HG03108 (cell line): Measurements from ENCODE around the gene MACROD2.

Experiments used
- ATAC-seq: cut with Tn5 transposase; IDR thresholded peaks from one replicate; pipeline ENCODE4 v1.9.1; 2021; ENCODE audit warnings: moderate library complexity; ENCODE audit not compliant: unreplicated experiment

Gene MACROD2

DNA sequence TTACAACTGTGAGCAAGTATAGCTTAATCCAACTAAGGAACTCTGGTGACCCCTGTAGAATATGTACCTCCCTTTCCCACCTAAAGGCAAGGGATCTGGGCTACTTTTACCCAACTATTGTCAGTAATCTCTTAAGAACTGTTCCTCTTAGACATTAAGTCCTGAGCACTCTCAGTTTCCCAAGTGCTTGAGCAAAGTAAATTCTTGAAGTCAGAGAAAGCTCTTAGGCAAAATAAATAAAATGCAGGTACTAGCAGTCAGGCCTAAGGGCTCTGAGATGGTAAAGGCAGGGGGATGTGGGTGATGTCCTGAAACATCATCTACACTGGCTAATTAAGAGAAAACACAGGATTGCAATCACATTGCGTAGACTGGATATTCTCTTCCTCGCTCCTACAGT is 788.5 kb downstream of the MACROD2 start:
- no peak for ATAC-seq

DNA sequence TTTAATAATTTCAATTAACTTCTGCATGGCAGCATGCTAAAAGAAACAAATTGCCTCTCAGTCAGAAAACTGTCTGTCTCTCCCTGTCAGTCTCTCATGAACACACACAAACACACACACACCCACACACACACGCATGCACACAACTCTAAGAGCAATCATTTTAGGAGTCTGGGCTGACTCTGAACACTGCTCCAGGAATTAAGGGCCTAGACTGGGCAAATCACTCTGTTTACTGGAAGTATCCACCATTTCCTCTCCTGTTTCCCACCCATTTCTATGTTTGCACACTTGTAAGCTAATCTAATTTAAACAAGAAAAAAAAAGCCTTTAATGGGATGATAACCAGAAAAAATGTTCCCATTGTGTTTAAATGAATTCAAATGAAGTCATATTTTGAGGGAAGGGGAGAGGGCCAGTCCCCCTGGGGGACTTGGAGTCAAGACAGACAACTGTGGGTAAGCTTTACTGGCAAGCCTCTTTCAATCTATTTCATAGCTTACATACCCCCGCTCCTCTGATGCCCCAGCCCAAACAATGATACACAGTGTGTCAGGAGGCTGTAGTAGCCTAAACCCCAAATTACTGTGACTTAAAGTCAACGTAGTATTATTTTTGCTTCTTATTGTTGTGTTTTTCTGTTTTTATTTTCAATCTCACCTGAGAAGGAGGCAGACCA is 789.9 kb downstream of the MACROD2 start:
- no peak for ATAC-seq

DNA sequence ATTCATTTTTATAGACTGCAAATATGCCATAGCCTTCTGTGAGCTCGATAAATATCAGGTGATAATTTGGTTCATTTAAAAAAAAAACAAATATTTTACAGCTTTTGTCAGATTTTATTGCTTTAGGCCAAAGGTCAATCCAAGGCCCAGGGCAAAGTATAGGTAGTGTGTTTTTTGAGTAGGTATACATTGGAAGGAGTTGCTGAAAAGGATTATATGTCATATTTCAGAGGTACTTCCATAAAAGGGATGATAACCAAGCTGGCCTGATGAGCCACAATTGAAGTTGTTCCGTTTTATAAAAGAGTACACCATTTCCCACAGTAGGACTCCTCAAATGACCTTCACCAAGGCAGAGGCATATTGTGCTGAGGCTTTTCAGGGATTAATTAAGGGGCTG is 794.9 kb downstream of the MACROD2 start:
- no peak for ATAC-seq

DNA sequence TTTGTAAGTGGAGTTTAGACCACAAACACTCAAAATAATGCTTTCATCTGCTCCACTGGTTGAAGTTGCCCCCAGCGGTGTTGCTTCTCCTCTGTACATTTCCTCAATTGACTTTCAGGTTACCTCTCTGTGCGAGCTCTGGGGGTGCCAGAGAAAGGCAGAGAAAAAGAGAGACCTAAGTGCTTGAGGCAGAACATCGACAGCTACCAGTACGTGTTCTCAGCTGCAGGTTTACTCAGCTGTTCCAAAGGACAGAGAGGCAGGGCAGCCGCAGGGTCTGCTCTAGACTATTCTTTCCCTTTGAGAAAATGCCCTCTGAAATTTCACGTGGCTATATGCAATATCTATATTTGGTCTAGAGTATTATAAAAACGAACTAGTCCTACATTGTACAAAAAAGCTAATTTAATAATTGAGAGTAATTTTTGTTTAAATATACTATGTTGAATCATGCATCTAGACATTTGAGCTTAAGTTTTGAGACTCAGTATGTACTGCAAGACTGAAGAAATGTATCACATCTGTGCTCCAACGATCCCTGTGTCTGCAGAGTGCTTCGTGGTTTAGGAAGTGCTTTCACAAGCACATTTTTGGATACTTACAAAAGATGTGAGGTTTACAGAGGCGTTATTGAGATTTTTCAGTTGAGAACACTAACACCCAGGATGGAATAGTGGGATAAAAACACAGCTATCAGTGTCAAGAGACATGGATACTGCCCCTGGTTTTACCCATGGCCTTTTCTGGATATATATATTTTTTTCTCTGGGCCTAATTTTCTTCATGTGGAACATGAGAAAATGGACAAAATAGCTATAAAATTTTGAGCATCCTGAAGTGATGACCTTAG is 795.7 kb downstream of the MACROD2 start:
- no peak for ATAC-seq

DNA sequence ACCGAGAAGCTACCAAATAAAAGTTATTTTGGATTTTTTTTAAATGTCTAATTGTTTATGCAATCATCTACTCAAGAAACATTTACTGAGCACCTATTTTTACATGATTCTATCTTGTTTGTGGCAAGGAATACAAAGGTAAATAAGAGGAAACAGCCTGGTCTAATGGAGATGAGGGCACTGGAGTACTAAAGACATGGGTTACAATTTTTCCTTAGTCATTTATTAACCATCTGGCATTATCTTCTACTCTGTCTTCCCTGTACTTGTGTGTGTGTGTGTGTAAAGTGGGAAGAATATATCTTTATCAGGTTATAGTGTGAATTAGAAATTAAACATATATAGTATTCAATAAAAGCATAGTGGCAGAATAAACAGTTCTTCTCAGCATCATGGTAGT is 797.6 kb downstream of the MACROD2 start:
- ATAC-seq: no peak

DNA sequence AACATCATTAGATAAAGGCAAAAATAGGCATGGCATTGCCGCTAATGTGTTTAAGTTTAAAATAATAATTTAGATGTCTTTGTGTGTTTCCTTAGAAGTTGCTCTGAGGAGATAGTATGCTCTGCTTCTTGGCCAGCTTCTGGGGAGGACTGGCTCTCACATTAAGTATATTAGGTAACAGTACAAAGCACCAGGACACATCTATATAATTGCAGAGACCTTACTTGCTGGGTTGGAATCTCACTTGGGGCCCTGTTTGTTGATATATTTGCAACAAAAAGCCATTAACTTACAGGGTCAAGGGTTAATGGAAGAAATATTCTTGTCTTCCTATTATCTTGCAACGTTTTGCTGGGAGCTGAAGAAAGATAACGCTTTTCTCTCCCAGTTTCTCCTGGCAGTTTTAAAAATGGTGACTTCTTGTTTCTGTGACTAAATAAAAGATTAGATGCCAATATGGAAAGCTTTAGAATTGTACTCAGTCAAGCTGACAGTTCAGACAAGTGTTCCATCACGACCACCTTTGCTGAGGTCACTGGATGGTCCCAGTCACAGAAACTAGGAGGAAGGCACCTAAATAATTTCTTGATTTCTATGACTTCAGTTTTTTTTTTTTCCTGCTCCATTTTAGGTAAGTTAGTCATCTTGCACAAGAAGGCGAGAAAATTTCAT is 804.4 kb downstream of the MACROD2 start:
- ATAC-seq: no peak

DNA sequence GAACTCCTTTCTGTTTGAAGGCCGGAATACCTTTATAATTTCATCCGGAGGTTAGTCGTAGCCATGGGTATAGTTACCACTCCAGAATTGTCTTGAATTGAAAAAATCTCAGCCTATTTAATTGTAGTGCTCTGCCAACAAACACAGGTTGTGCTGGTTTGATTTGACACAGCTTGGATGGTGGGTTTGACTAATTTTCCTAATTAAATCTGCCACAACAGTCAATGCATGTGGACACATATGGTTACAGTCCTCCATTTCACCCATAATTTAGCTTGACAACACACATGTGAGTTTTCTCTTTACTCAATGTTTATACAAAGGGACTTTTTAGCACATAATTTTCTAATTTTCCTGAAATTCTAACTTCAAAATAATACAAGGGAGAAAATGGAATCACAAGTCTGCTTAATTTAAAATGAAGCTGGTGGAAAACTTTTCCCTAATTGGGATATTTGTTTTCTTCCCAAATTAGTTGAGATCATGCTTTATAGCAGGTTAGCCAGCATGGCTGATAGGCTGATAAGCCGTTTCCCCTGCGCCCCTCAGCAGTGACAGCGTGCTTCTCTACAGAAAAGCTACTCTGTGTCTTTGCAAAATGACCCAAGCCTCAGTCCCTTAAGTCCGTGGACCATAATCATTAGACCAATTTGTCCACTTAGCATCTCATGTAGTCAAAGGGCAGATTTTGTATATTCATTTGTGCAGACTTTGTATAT is 805.5 kb downstream of the MACROD2 start:
- no peak for ATAC-seq

DNA sequence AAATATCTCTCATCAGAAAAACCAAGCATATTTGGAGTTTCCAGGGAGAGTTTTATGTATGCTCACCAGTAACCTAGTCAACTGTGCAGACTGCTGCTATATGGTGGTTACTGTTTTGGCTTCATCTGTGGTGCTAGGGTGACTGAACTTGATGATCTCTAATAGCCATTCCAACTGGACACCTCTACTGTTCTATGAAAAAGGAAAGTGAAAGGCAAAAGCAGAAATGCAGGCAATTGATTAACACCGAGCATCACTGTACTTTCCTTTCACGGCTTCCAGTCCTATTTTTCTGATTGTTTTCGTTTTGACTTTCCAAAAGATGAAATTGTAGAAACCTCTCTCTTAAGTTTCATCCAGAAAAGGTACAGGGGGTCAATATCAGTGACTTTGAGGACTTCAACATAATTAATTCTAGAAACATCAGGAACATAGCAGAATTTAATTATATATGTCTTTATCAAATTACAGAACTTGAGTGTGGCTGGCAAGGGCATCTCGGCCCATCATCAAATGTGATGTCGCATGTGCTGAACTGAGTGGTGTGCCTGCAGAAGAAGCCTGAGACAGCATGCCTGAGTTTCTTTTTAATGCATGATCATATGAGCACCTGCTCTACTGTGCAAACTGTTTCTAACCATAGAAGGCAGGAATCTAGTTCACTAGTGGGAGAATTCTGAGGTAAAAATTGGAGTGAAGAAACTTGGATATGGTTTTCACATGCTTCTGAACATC is 806.4 kb downstream of the MACROD2 start:
- ATAC-seq: no peak

DNA sequence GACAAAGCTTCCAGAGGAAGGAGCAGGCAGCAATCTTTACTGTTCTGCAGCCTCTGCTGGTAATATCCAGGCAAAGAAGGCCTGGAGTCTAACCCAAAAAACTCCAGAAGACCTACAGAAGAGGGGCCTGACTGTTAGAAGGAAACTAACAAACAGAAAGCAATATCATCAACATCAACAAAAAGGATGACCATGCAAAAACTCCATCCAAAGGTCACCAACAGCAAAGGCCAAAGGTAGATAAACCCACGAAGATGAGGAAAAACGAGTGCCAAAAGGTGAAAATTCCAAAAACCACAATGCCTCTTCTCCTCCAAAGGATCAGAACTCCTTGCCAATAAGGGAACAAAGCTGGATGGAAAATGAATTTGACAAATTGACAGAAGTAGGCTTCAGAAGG is 811.9 kb downstream of the MACROD2 start:
- no peak for ATAC-seq

DNA sequence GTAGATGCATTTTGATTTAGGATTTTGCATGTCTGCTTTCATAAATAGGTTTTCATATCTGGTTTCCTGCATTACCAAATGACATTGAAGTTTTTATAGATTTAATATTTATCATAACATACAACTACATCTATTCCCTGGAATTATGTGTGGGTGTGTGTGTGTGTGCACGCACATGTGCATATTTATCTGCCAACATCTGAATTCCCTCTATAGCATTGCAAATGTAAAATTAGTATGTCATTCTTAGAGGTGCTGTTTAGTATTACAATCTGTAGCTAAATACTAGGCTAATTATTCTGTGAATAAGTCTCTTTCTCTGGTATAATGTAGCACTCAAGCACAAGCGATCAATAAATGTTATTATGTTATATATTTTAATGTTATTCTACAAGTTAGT is 820.0 kb downstream of the MACROD2 start:
- no peak for ATAC-seq

DNA sequence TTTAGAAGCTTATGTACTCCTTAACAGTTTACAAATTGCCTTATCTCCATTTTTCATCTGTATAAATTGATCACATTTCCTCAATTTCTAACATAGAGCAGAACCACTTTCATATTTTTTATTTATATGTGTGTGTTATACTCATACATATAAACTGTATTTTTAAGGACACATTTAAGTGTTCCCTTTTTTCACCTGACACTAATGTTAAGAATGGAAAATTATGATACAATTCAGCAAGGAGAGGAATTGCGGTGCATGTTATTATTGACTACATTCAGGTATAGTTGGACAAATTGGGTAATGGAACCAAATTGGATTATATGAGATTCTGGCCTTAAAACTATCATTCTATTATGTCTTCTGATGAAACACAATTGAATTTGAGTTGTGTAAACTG is 821.2 kb downstream of the MACROD2 start:
- no peak for ATAC-seq

DNA sequence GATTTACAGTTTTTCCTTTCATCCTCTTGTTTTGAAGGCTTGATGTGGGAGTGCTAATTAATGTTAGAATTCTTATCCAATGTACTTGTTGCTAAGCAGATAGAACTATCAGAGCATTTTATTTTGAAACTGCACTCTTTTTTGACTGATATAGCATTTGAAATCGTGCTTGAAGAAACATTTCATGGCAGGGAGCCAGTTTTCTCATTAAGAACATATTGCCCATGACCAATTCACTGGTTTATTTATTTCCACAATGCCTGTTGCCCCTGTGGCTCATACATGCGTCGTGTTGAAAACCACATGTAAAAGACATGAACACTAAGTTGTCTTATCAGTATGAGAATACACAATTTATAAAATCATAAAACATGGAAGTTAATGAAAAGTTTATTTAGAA is 821.8 kb downstream of the MACROD2 start:
- no peak for ATAC-seq

DNA sequence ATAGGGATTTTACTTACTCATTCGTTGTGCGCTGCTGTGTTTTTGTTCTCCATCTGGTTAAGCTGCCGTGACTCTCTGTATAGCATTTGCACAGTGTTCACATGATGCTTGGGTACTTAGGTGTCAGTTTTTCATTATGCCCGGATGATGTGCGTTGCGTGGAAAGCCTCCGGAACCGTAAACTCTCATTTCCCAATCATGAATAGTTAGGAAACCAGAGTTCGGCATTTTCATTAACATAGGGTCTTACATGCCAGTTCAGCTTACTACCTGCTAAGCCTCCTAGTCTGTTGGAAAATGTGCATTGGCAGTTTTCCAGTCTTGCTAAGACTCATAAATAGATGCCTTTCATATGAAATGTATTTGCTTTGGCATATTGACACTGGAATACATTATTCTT is 825.5 kb downstream of the MACROD2 start:
- ATAC-seq: no peak

DNA sequence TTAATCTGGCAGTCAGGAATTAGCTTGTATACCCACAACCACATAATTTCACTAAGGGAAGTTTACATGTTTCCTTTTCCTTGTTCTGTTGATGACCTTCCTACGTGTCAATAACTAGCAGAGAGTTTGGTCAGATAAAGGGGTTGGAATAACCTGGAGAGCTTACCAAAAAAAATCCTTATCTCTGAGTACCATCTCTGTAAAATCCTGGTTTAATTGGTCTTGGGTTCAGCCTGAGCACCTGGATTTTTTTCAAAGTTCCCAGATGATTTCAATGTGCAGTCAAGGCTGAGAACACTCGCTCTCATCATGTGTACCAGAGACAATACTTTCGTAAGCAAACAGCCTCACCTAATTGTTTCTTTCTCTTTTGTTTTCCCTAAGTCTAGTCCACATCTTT is 825.9 kb downstream of the MACROD2 start:
- ATAC-seq: no peak

DNA sequence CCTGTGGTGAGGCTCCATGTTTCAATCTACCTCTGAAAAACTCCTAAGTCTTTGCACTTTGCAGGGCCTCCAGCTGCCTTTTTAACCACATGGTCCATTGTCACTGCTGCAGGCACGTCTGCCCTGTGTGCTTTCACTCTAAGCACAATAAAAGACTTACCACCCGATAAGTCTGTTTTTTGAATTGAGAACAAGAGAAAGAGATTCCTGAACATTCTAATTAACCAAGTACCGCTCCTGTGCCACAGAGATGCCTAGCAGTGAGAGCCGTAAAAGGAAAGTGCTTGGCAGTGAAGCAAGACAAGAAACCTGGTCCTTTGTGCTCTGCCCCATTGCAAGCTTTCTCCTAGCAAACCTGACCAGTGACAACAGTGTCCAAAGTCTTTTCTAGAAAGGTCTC is 829.7 kb downstream of the MACROD2 start:
- ATAC-seq: no peak

DNA sequence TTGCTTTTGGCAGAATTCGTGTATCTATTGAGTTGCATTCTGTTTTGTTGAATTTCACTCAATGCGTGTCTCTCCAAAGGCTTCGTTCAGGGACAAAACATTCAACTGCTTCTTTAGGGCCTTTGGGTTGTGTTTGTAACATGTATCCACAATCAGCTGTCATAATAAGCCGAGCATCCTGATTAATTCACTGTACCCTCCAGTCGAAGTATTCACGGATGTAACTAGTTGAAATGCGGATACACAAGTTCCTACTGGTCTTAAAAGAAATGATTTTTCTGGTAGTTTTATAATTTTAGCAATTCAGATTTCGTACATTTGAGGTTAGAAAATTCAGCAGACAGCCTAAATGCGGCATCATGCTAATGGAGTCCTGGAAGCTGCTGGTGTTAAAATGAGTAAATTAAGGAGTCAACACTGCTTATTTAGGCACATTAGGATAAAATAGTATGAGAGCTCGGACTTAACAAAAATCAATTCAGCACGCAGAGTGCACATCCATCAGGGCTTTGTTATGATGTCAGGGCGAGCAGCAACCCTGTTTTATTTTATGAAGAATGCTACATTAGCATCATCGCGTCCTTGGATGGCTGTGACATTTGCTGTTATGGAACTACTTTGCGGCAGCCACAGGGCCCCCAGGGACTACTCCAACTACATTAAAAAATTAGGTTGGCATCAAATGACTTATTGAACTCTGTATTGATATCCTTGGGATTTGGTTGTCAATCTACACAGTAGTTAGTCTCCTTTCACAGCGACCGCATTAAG is 831.4 kb downstream of the MACROD2 start:
- no peak for ATAC-seq

DNA sequence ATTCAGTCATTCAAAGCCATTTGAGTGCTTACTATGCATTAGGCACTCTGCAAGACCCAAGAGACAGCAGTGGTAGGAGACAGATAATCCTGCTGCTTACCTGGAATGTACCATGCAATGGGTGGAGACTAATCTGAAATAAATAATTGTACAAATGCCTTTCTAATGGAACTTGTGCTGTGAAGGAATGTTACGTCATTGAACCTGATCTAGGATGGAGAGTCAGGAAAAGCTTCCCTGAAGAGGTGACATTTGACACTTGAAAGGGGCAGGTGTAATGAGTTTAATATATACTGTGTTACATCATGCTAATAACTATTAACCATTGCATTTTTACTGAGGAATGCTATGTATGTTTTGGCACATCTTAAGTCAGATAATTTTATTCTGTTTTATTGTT is 833.1 kb downstream of the MACROD2 start:
- no peak for ATAC-seq

DNA sequence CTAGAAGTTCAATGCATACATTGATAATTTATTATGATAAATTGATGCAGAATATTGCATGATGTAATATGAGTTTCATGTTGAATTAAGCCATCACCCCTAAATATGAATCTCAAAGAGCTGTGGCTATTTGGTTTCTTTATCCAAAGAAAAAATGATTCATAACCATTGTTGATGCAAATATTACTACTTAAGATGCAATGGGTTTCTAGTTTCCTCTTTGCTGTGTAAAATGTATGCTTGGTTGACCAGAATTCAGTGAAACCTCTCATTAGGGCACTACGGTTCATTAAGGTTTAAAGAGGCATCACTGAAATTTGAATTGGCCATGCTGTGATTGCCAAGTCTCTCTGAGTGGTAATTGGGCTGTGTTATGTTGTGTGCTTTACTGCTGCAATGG is 834.6 kb downstream of the MACROD2 start:
- peak; percentile 46 for ATAC-seq

DNA sequence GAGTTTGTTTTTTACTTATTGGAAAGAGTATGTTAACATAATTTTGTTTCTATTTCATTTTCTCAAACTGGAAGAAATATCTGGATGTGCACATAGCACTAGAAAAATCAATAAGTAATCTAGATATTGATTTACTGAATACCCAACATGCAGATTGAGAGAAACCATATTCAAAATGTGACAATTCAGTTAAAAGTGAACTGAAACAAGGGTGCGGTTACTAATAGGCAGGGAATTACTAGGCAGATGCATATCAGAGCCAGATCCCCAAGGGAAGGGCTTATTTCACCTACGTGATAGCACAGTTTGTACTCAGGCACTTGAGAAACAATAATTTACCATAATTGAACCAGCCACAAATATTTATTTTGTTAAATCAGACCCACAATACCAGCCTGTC is 835.1 kb downstream of the MACROD2 start:
- ATAC-seq: peak; percentile 60

DNA sequence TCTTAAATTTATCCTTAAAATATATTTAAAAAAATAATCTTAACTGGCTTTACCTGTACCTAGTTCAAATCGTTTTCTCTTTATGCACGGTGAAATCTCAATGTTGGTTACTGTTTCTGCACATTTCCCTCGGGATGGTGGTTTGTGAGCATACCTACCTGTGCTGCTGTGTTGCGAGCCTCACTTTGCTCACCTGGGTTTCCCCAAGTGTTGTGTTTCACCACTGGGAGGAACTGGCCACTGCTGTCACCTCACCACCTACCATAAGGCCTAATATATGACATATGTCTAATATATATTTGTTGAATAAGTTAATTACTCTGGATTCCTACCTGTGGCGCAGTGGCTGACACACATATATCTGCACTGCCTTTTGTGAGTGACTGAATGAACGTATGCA is 835.6 kb downstream of the MACROD2 start:
- no peak for ATAC-seq
